K562 (cell line): ENCODE results near the gene PRSS1. TPM values are rescaled to one million over a fixed set of nuclear protein-coding genes. Genes with fewer than 3 reads are reported as not detected.
A peak's percentile ranks its signal among the peaks of the same experiment; 100 is the strongest.

Experiments used
- ATAC-seq: fragments of 200-7000 bp; cut with Tn5 transposase; 3 replicates; pipeline ENCODE4 v1.9.1; 2020; ENCODE audit warnings: moderate library complexity
- BruUV-seq: library from RNA; stranded (reverse); fragments of 400-500 nt; replicated peaks from 2 replicates; lab custom pipeline; 2021; lab: Mats Ljungman, UMichigan
- CTCF ChIA-PET: fragments of 300-600 bp; formaldehyde crosslinking; extraction: SDS; loops from one replicate; lab custom pipeline; 2021; ENCODE audit warnings: low intra/inter-chr PET ratio; lab: Yijun Ruan, JAX
- POLR2A ChIA-PET: fragments of 300-600, 350-650 bp; sonication (Branson Sonifier 250); formaldehyde crosslinking; extraction: SDS; loops from one replicate; lab custom pipeline; 2021; ENCODE audit warnings: antibody characterized with exemption, inconsistent platforms; lab: Yijun Ruan, JAX
- DNase-seq, 4 experiments: peaks; one replicate each; pipeline versions ENCODE4 v3.0.0 to v3.0.0-alpha.2; 2011 to 2018; ENCODE audit warnings: low spot score in 3 of 4, mixed read lengths in 3 of 4; ENCODE audit errors: extremely low read depth in 1 of 4
- FAIRE-seq: peaks from 2 replicates; lab custom pipeline; 2011; peaks lifted over from hg19 to GRCh38; lab: Jason Lieb, UNC
- H2AFZ ChIP-seq: 2 replicates; pipeline ENCODE4 v1.6.0; 2011; ENCODE audit warnings: low read depth, low read length, control low read depth, inconsistent platforms
- H3K27ac ChIP-seq: fragments of 200-600 bp; 3 replicates; pipeline ENCODE4 v1.8.0; 2011; ENCODE audit warnings: low read depth, mild to moderate bottlenecking, control low read depth, inconsistent platforms, low read length, moderate library complexity, mixed read lengths; ENCODE audit errors: extremely low read depth
- H3K27me3 ChIP-seq, 2 experiments: fragments of 300-600 bp in 1 of 2; 2 replicates in 1 of 2; 3 replicates in 1 of 2; pipeline versions ENCODE4 v1.6.0 to v1.8.0; 2011; ENCODE audit warnings: inconsistent platforms in 2 of 2, low read length in 2 of 2, mild to moderate bottlenecking in 1 of 2, mixed read lengths in 1 of 2, moderate library complexity in 1 of 2; ENCODE audit not compliant: control insufficient read depth in 2 of 2, insufficient read depth in 2 of 2
- H3K36me3 ChIP-seq: fragments of 300-600 bp; 3 replicates; pipeline ENCODE4 v1.8.0; 2011; ENCODE audit warnings: mild to moderate bottlenecking, low read length, inconsistent platforms; ENCODE audit not compliant: control insufficient read depth, insufficient read depth
- H3K4me1 ChIP-seq, 2 experiments: fragments of 200-600 bp in 1 of 2; replicated peaks in 1 of 2; 2 replicates in 1 of 2; 3 replicates in 1 of 2; pipeline versions ENCODE4 v1.5.1 to v1.8.0; 2011; ENCODE audit warnings: inconsistent platforms in 2 of 2, low read length in 2 of 2, mild to moderate bottlenecking in 1 of 2, mixed read lengths in 1 of 2, moderate library complexity in 1 of 2; ENCODE audit not compliant: control insufficient read depth in 2 of 2, insufficient read depth in 2 of 2
- H3K4me2 ChIP-seq: 2 replicates; pipeline ENCODE4 v1.6.1; 2011; ENCODE audit warnings: low read length, control low read depth, inconsistent platforms, mixed read lengths; ENCODE audit not compliant: insufficient read depth
- H3K4me3 ChIP-seq: fragments of 200-600 bp; sonication (generic), shearing (Covaris generic); 2 replicates; pipeline ENCODE4 v1.5.1; 2016; ENCODE audit warnings: control low read depth, inconsistent platforms
- H3K79me2 ChIP-seq: fragments of 200-600 bp; 3 replicates; pipeline ENCODE4 v1.8.0; 2011; ENCODE audit warnings: low read length, inconsistent platforms; ENCODE audit not compliant: control insufficient read depth, insufficient read depth
- H3K9ac ChIP-seq, 2 experiments: 2 replicates each; pipeline versions ENCODE4 v1.6.0 to v1.6.1; 2011; ENCODE audit warnings: low read depth in 2 of 2, low read length in 2 of 2, control low read depth in 1 of 2, inconsistent platforms in 1 of 2, mild to moderate bottlenecking in 1 of 2, mixed read lengths in 1 of 2; ENCODE audit not compliant: insufficient read depth in 1 of 2
- H3K9me1 ChIP-seq: one replicate; pipeline ENCODE4 v1.6.0; 2011; ENCODE audit warnings: inconsistent platforms, mild to moderate bottlenecking, low read length, moderate library complexity; ENCODE audit not compliant: control insufficient read depth, insufficient read depth
- H3K9me3 ChIP-seq: replicated peaks from 2 replicates; pipeline ENCODE4 v1.5.1; 2011; ENCODE audit warnings: low read depth, low read length, inconsistent platforms; ENCODE audit not compliant: control insufficient read depth, insufficient read depth
- H4K20me1 ChIP-seq: replicated peaks from 2 replicates; pipeline ENCODE4 v1.6.1; 2011; ENCODE audit warnings: low read length, inconsistent platforms, mixed read lengths; ENCODE audit not compliant: control insufficient read depth, insufficient read depth
- SMAD1 ChIP-seq: fragments of 150-350 bp; IDR thresholded peaks from 2 replicates; pipeline ENCODE4 v1.6.1; 2014; ENCODE audit warnings: low read length, low read depth; ENCODE audit not compliant: partially characterized antibody
- SMC3 ChIP-seq: conservative IDR thresholded peaks from 2 replicates; pipeline ENCODE4 v1.6.1; 2011; ENCODE audit warnings: low read depth, low read length, improper control_type of control experiment; ENCODE audit not compliant: insufficient read depth
- ZBED1 ChIP-seq: IDR thresholded peaks from 2 replicates; pipeline ENCODE4 v1.6.1; 2014
- ZNF436 ChIP-seq: fragments of 250-450, 450-650 bp; sonication (Bioruptor Pico); formaldehyde crosslinking; IDR thresholded peaks from 2 replicates; pipeline ENCODE4 v1.7.0; 2020; ENCODE audit warnings: mild to moderate bottlenecking
- WGBS: fragments of 100-300 bp; shearing (Covaris generic); methylation state at CpG from one replicate; pipeline ENCODE4 v1.1.6; 2016; ENCODE audit warnings: low coverage, mixed read lengths; ENCODE audit not compliant: insufficient coverage; ENCODE audit errors: missing lambda C conversion rate; 5-methylcytosine and 5-hydroxymethylcytosine counted together
- in situ Hi-C: fragments of 300-500 bp; cut with MboI; formaldehyde crosslinking; loops from 4 replicates; pipeline ENCODE4 v1.15.0; 2018; ENCODE audit warnings: inconsistent platforms, mixed read lengths
- intact Hi-C: fragments of 100-400 bp; cut with micrococcal nuclease; formaldehyde crosslinking; loops from 2 replicates; pipeline ENCODE4 v1.14.2; 2022
- polyA plus RNA-seq, 8 experiments: library from polyadenylated mRNA; depleted of rRNA in 4 of 8; stranded (reverse) in 5 of 8; unstranded in 3 of 8; fragments of >200 nt; fragmentation: Nextera tagmentation in 2 of 8; fragmentation: Illumina TruSeq in 1 of 8; extraction: Ambion mirVana in 2 of 8; extraction: Trizol in 1 of 8; gene quantifications; 2 replicates each; pipeline versions ENCODE4 v1.2.1 to v1.2.3, GENCODE V29; 2011 to 2014; ENCODE audit warnings: inconsistent platforms in 1 of 8, missing spikeins in 1 of 8
- total RNA-seq, 7 experiments: library from RNA; depleted of rRNA in 6 of 7; stranded (reverse); fragments of >200 nt in 6 of 7; fragmentation: Illumina TruSeq in 2 of 7; extraction: Trizol in 2 of 7; gene quantifications; 2 replicates each; pipeline versions ENCODE4 v1.2.1 to v1.2.3, GENCODE V29; 2011 to 2021; ENCODE audit warnings: low replicate concordance in 1 of 7
- TF ChIP-seq, protein P1 (sequence below), 2 experiments: fragments of 450-650 bp; IDR thresholded peaks; 2 replicates each; pipeline ENCODE4 v1.6.1; 2016

The PRSS1 gene
- total and polyA plus RNA-seq, 9 of the 15 experiments (the other 6 are each of a cell fraction or from before 2014, with no cell fraction given) = 0.07 to 6.6 (median 0.20) TPM; not detected in 6

GRCh38 chr7:142782922-142783900 lies 33.9 kb downstream of the PRSS1 start (continued):
- TF ChIP-seq, protein P1, sequence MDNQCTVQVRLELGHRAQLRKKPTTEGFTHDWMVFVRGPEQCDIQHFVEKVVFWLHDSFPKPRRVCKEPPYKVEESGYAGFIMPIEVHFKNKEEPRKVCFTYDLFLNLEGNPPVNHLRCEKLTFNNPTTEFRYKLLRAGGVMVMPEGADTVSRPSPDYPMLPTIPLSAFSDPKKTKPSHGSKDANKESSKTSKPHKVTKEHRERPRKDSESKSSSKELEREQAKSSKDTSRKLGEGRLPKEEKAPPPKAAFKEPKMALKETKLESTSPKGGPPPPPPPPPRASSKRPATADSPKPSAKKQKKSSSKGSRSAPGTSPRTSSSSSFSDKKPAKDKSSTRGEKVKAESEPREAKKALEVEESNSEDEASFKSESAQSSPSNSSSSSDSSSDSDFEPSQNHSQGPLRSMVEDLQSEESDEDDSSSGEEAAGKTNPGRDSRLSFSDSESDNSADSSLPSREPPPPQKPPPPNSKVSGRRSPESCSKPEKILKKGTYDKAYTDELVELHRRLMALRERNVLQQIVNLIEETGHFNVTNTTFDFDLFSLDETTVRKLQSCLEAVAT (IDR thresholded peaks at IDR 0.05) = peak in 1 of 2 experiments; percentile 87; a peak in 2 of 4 replicates
- TF ChIP-seq ZBED1 (no peak), SMC3 (peak; percentile 99), SMAD1 (no peak)

GRCh38 chr7:142784096-142784495 lies 34.8 kb downstream of the PRSS1 start:
- 34% methylated on average over 7 of the region's 7 CpGs for WGBS
- Histone ChIP-seq H3K4me3 (no peak overlapping the region), H3K9me3 (no peaks in the 10 kb centered on the region), H4K20me1 (no peaks in the 10 kb centered on the region), H2AFZ (no peak overlapping the region), H3K27me3 (peaks cover 6 to 42% of the 10 kb centered on the region in 2 experiments), H3K4me2 (no peak overlapping the region), H3K9me1 (no peaks in the 10 kb centered on the region), H3K79me2 (no peaks in the 10 kb centered on the region), H3K4me1 (peaks cover 2 to 9% of the 10 kb centered on the region in 2 experiments; a peak in 2 of 5 replicates), H3K27ac (no peak overlapping the region), H3K9ac (no peak overlapping the region), H3K36me3 (no peaks in the 10 kb centered on the region)
- no TSS peak for BruUV-seq
- in situ Hi-C loops = loop anchor here (25.0 kb wide), 1 partner anchor 147 kb away; no protein-coding TSS in a partner anchor
- FAIRE-seq = no peak
- no peak for TF ChIP-seq ZNF436 (CRISPR knock-in tag)
- CTCF ChIA-PET = interaction anchor here (0.7 to 4.4 kb wide), 17 partner anchors 13 to 325 kb away, joined by 3 to 72 read pairs (median 5); partner anchors contain the start of gene PRSS2
- no peak for DNase-seq
- intact Hi-C loops = no loop called here
- no peak for ATAC-seq
- POLR2A ChIA-PET = interaction anchor here (0.9 kb wide), 1 partner anchor 9 kb away, joined by 3 read pairs; no protein-coding TSS in a partner anchor
